HG03103 (cell line): ENCODE measurements around the gene AGPS.

Source experiments
- ATAC-seq: cut with Tn5 transposase; IDR thresholded peaks from one replicate; pipeline ENCODE4 v1.9.1; 2021; ENCODE audit warnings: low read depth; ENCODE audit not compliant: unreplicated experiment

Gene AGPS

GRCh38 chr2:177518754-177519153 is 126.2 kb downstream of the AGPS start:
- ATAC-seq = no peak

- no peak for ATAC-seq
Measured at GRCh38 chr2:177519534-177520115, 127.1 kb downstream of the AGPS start.

- no peak for ATAC-seq
Measured at GRCh38 chr2:177520324-177520723, 127.8 kb downstream of the AGPS start.

- no peak for ATAC-seq
Measured at GRCh38 chr2:177523781-177524180, 131.2 kb downstream of the AGPS start.

- no peak for ATAC-seq
Measured at GRCh38 chr2:177525351-177525924, 132.9 kb downstream of the AGPS start.

GRCh38 chr2:177528351-177528933 is 135.9 kb downstream of the AGPS start:
- ATAC-seq = no peak

GRCh38 chr2:177529166-177529565 is 136.6 kb downstream of the AGPS start:
- no peak for ATAC-seq

GRCh38 chr2:177530561-177530960 is 138.0 kb downstream of the AGPS start:
- ATAC-seq = no peak

GRCh38 chr2:177531706-177532105 is 139.1 kb downstream of the AGPS start:
- no peak for ATAC-seq

- ATAC-seq = no peak
Measured at GRCh38 chr2:177532567-177532966, 140.0 kb downstream of the AGPS start.

- ATAC-seq = no peak
Measured at GRCh38 chr2:177533253-177533652, 140.7 kb downstream of the AGPS start.

GRCh38 chr2:177535000-177535399 is 142.4 kb downstream of the AGPS start:
- ATAC-seq = no peak

- no peak for ATAC-seq
Measured at GRCh38 chr2:177535958-177536504, 143.5 kb downstream of the AGPS start.

GRCh38 chr2:177537213-177537612 is 144.6 kb downstream of the AGPS start:
- no peak for ATAC-seq

- no peak for ATAC-seq
Measured at GRCh38 chr2:177537636-177538035, 145.1 kb downstream of the AGPS start.

- no peak for ATAC-seq
Measured at GRCh38 chr2:177538323-177538722, 145.8 kb downstream of the AGPS start.

- ATAC-seq = no peak
Measured at GRCh38 chr2:177540283-177540682, 147.7 kb downstream of the AGPS start.

GRCh38 chr2:177541258-177541991 is 148.9 kb downstream of the AGPS start:
- ATAC-seq = no peak

GRCh38 chr2:177542396-177542795 is 149.8 kb downstream of the AGPS start:
- ATAC-seq = no peak

GRCh38 chr2:177543007-177543760 is 150.6 kb downstream of the AGPS start:
- ATAC-seq = no peak

GRCh38 chr2:177545143-177545542 is 152.6 kb downstream of the AGPS start:
- no peak for ATAC-seq
